OCI-LY7 (cell line): ENCODE results near the gene GDNF. TPM values are rescaled to one million over a fixed set of nuclear protein-coding genes. Genes with fewer than 3 reads are reported as not detected.

Source experiments
- BruUV-seq: library from RNA; stranded (reverse); fragments of 400-500 nt; replicated peaks from 2 replicates; lab custom pipeline; 2021; lab: Mats Ljungman, UMichigan
- CTCF ChIA-PET: fragments of 300-600 bp; sonication (Branson Sonifier 250); formaldehyde crosslinking; loops from one replicate; lab custom pipeline; 2022; ENCODE audit warnings: antibody characterized with exemption; ENCODE audit not compliant: unreplicated experiment; lab: Charles Lee
- POLR2A ChIA-PET: fragments of 300-600 bp; sonication (Branson Sonifier 250); formaldehyde crosslinking; loops from one replicate; lab custom pipeline; 2022; ENCODE audit warnings: antibody characterized with exemption; lab: Charles Lee
- DNase-seq: peaks from one replicate; pipeline ENCODE4 v3.0.0-alpha.2; 2015; ENCODE audit warnings: low spot score
- H2AFZ ChIP-seq: fragments of 200-600 bp; sonication (generic), shearing (Covaris generic); 2 replicates; pipeline ENCODE4 v1.6.1; 2014; ENCODE audit warnings: mild to moderate bottlenecking, antibody characterized with exemption, low read length, moderate library complexity
- H3K27ac ChIP-seq: fragments of 200-600 bp; sonication (generic); 2 replicates; pipeline ENCODE4 v1.5.1; 2014; ENCODE audit warnings: mixed run types, low read depth, mild to moderate bottlenecking, moderate library complexity, low read length, inconsistent platforms; ENCODE audit not compliant: poor library complexity, severe bottlenecking
- H3K36me3 ChIP-seq: fragments of 200-600 bp; sonication (generic); 2 replicates; pipeline ENCODE4 v1.6.1; 2014; ENCODE audit warnings: mild to moderate bottlenecking, antibody characterized with exemption, low read length, moderate library complexity, mixed read lengths; ENCODE audit not compliant: insufficient read depth
- H3K4me1 ChIP-seq: fragments of 200-600 bp; sonication (generic); 2 replicates; pipeline ENCODE4 v1.5.1; 2014; ENCODE audit warnings: mild to moderate bottlenecking, low read length; ENCODE audit not compliant: insufficient read depth, poor library complexity, severe bottlenecking
- H3K4me2 ChIP-seq: fragments of 200-600 bp; sonication (generic); 2 replicates; pipeline ENCODE4 v1.6.1; 2014; ENCODE audit warnings: mild to moderate bottlenecking, low read length
- H3K4me3 ChIP-seq: fragments of 200-600 bp; sonication (generic); 2 replicates; pipeline ENCODE4 v1.5.1; 2014; ENCODE audit warnings: mild to moderate bottlenecking, low read depth, low read length; ENCODE audit not compliant: poor library complexity, severe bottlenecking
- H3K79me2 ChIP-seq: fragments of 200-600 bp; sonication (generic); 2 replicates; pipeline ENCODE4 v1.6.1; 2016; ENCODE audit warnings: low read depth, mild to moderate bottlenecking, low read length, moderate library complexity, mixed read lengths; ENCODE audit not compliant: insufficient read depth
- H3K9me2 ChIP-seq: fragments of 200-600 bp; sonication (generic); 2 replicates; pipeline ENCODE4 v1.6.1; 2016; ENCODE audit warnings: mild to moderate bottlenecking, low read length, mixed read lengths; ENCODE audit not compliant: insufficient read depth
- H3K9me3 ChIP-seq: fragments of 200-600 bp; sonication (generic); 2 replicates; pipeline ENCODE4 v1.6.1; 2014; ENCODE audit warnings: mild to moderate bottlenecking, mixed run types, low read length, mixed read lengths
- H4K20me1 ChIP-seq: fragments of 200-600 bp; sonication (generic); 2 replicates; pipeline ENCODE4 v1.6.1; 2014; ENCODE audit warnings: mild to moderate bottlenecking, antibody characterized with exemption, low read length, moderate library complexity, mixed read lengths; ENCODE audit not compliant: insufficient read depth
- CTCF ChIP-seq: fragments of 200-600 bp; sonication (generic); conservative IDR thresholded peaks from 2 replicates; pipeline ENCODE4 v1.5.1; 2014; ENCODE audit warnings: mild to moderate bottlenecking, antibody characterized with exemption, low read length, moderate library complexity, mixed read lengths
- EZH2phosphoT487 ChIP-seq: fragments of 200-600 bp; sonication (generic); IDR thresholded peaks from 2 replicates; pipeline ENCODE4 v1.6.1; 2018; ENCODE audit warnings: low read depth, borderline replicate concordance, mild to moderate bottlenecking, mixed run types, antibody characterized with exemption, low read length, moderate library complexity, mixed read lengths
- intact Hi-C: fragments of 100-400 bp; cut with micrococcal nuclease; formaldehyde crosslinking; loops from one replicate; pipeline ENCODE4 v1.10.0; 2022; ENCODE audit not compliant: unreplicated experiment
- total RNA-seq, 2 experiments: library from RNA; depleted of rRNA in 1 of 2; stranded (reverse); fragments of >200 nt in 1 of 2; shearing (Covaris generic) in 1 of 2; gene quantifications; 2 replicates each; pipeline ENCODE4 v1.2.3, GENCODE V29; 2014 to 2022

Gene GDNF
- total RNA-seq, 2 experiments from 2014 or later: 0.03 TPM; not detected in 1

- Histone ChIP-seq H3K9me2 (no peaks in the 10 kb centered on the region), H3K27ac (no peak overlapping the region), H3K4me2 (no peak overlapping the region), H4K20me1 (no peaks in the 10 kb centered on the region), H3K4me1 (no peaks in the 10 kb centered on the region), H3K79me2 (no peaks in the 10 kb centered on the region), H3K36me3 (no peaks in the 10 kb centered on the region), H3K9me3 (no peaks in the 10 kb centered on the region), H2AFZ (no peak overlapping the region), H3K4me3 (no peak overlapping the region)
- TF ChIP-seq EZH2phosphoT487: no peak
- no peak for TF ChIP-seq CTCF
- no peak for DNase-seq
- POLR2A ChIA-PET: interaction anchor here (1.0 kb wide), 1 partner anchor 75 kb away, joined by 3 read pairs; no protein-coding TSS in a partner anchor
- BruUV-seq: no TSS peak
- CTCF ChIA-PET: no interaction called here
- intact Hi-C loops: no loop called here
Measured at GRCh38 chr5:37823433-37824152, 16.2 kb downstream of the GDNF start.

GRCh38 chr5:37816883-37817282 lies 23.0 kb downstream of the GDNF start:
- Histone ChIP-seq H2AFZ (no peak overlapping the region), H3K4me2 (no peak overlapping the region), H3K4me1 (no peaks in the 10 kb centered on the region), H3K79me2 (no peaks in the 10 kb centered on the region), H3K36me3 (no peaks in the 10 kb centered on the region), H3K9me2 (no peaks in the 10 kb centered on the region), H3K4me3 (no peak overlapping the region), H3K27ac (no peak overlapping the region), H3K9me3 (no peaks in the 10 kb centered on the region), H4K20me1 (no peaks in the 10 kb centered on the region)
- POLR2A ChIA-PET: no interaction called here
- intact Hi-C loops: no loop called here
- TF ChIP-seq EZH2phosphoT487 (no peak), CTCF (no peak)
- no TSS peak for BruUV-seq
- no peak for DNase-seq
- CTCF ChIA-PET: no interaction called here

- Histone ChIP-seq H3K36me3 (no peaks in the 10 kb centered on the region), H4K20me1 (no peaks in the 10 kb centered on the region), H3K4me2 (no peak overlapping the region), H3K9me3 (no peaks in the 10 kb centered on the region), H3K79me2 (no peaks in the 10 kb centered on the region), H3K4me1 (no peaks in the 10 kb centered on the region), H3K27ac (no peak overlapping the region), H3K9me2 (no peaks in the 10 kb centered on the region), H3K4me3 (no peak overlapping the region), H2AFZ (no peak overlapping the region)
- no peak for DNase-seq
- POLR2A ChIA-PET: no interaction called here
- TF ChIP-seq CTCF: no peak
- intact Hi-C loops: no loop called here
- BruUV-seq: no TSS peak
- CTCF ChIA-PET: no interaction called here
Measured at GRCh38 chr5:37816331-37816730, 23.5 kb downstream of the GDNF start.
